ENCODE data around the gene ARMC8.

ARMC8 gene

DNA sequence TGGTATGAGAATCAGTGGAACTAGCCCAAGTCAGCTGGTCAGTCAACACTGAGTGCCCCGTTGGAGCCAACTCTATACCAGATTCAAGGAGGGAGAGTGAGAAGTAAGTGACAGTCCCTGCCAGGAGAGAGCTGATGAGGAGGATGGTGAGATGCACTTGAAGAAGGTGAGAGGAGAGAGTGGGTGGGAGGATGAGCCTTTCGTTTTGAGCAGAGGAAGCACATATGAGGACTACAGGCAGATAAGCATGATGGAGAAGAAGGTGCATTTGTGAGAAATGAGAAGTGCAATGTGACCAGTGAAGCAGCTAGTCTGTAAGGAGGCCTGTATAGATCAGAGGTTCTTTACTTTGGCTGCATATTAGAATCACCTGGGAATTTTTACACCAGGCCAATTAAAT, 102.2 kb downstream of the ARMC8 start:
- TF ChIP-seq, protein P1, sequence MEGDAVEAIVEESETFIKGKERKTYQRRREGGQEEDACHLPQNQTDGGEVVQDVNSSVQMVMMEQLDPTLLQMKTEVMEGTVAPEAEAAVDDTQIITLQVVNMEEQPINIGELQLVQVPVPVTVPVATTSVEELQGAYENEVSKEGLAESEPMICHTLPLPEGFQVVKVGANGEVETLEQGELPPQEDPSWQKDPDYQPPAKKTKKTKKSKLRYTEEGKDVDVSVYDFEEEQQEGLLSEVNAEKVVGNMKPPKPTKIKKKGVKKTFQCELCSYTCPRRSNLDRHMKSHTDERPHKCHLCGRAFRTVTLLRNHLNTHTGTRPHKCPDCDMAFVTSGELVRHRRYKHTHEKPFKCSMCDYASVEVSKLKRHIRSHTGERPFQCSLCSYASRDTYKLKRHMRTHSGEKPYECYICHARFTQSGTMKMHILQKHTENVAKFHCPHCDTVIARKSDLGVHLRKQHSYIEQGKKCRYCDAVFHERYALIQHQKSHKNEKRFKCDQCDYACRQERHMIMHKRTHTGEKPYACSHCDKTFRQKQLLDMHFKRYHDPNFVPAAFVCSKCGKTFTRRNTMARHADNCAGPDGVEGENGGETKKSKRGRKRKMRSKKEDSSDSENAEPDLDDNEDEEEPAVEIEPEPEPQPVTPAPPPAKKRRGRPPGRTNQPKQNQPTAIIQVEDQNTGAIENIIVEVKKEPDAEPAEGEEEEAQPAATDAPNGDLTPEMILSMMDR (IDR thresholded peaks at IDR 0.05; ENCODE audit: insufficient read depth, low read length) = no peak
- TF ChIP-seq GABPA (IDR thresholded peaks at IDR 0.05; ENCODE audit: low read depth) = no peak
- no peak for TF ChIP-seq POLR2AphosphoS5 (IDR thresholded peaks at IDR 0.05; ENCODE audit: low read depth)
- TF ChIP-seq SPI1 (IDR thresholded peaks at IDR 0.05; ENCODE audit: borderline replicate concordance, low read depth) = no peak
- TF ChIP-seq, protein P2, sequence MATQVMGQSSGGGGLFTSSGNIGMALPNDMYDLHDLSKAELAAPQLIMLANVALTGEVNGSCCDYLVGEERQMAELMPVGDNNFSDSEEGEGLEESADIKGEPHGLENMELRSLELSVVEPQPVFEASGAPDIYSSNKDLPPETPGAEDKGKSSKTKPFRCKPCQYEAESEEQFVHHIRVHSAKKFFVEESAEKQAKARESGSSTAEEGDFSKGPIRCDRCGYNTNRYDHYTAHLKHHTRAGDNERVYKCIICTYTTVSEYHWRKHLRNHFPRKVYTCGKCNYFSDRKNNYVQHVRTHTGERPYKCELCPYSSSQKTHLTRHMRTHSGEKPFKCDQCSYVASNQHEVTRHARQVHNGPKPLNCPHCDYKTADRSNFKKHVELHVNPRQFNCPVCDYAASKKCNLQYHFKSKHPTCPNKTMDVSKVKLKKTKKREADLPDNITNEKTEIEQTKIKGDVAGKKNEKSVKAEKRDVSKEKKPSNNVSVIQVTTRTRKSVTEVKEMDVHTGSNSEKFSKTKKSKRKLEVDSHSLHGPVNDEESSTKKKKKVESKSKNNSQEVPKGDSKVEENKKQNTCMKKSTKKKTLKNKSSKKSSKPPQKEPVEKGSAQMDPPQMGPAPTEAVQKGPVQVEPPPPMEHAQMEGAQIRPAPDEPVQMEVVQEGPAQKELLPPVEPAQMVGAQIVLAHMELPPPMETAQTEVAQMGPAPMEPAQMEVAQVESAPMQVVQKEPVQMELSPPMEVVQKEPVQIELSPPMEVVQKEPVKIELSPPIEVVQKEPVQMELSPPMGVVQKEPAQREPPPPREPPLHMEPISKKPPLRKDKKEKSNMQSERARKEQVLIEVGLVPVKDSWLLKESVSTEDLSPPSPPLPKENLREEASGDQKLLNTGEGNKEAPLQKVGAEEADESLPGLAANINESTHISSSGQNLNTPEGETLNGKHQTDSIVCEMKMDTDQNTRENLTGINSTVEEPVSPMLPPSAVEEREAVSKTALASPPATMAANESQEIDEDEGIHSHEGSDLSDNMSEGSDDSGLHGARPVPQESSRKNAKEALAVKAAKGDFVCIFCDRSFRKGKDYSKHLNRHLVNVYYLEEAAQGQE (IDR thresholded peaks at IDR 0.05; ENCODE audit: insufficient replicate concordance, low read depth) = no peak

DNA sequence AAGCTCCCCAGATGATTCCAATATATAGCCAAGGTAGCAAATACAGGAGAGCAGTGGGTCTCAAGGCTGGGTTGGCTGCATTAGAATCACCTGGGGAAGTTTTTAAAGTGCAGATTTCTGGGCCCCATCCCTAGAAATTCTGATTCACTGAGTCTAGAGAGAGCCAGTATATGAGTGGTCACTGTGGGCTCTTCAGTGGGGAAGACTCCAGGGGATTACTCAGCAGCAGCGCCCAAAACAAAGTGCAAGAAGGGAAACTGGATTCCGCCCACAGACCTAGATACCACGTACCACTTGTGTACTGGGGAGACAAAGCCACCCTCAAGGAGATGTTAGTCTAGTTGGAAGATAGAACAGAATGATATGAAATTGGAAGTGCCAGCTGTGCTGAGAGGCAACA, 102.6 kb downstream of the ARMC8 start:
- no peak overlapping the region for H3K4me3 ChIP-seq (replicated peaks; ENCODE audit: insufficient read depth, low read length)
- DNase-seq (ENCODE audit: low read depth in 1 of 2, low spot score in 1 of 2) = no peak
- TF ChIP-seq POLR2AphosphoS5 (IDR thresholded peaks at IDR 0.05; ENCODE audit: low read depth) (no peak), GABPA (IDR thresholded peaks at IDR 0.05; ENCODE audit: low read depth) (no peak), SPI1 (IDR thresholded peaks at IDR 0.05; ENCODE audit: borderline replicate concordance, low read depth) (no peak)
- TF ChIP-seq, protein P2 (IDR thresholded peaks at IDR 0.05; ENCODE audit: insufficient replicate concordance, low read depth) = no peak
- TF ChIP-seq, protein P1 (IDR thresholded peaks at IDR 0.05; ENCODE audit: insufficient read depth, low read length) = no peak
- H3K27me3 ChIP-seq (ENCODE audit: insufficient read depth, poor library complexity, severe bottlenecking) = no peaks in the 10 kb centered on the region
- no peak overlapping the region for H3K27ac ChIP-seq (replicated peaks)

More for the DNA sequence above, 102.2 kb downstream of the ARMC8 start:
- DNase-seq (ENCODE audit: low read depth in 1 of 2, low spot score in 1 of 2) = no peak
- Histone ChIP-seq H3K27me3 (ENCODE audit: insufficient read depth, poor library complexity, severe bottlenecking) (no peaks in the 10 kb centered on the region), H3K27ac (replicated peaks) (no peak overlapping the region), H3K4me3 (replicated peaks; ENCODE audit: insufficient read depth, low read length) (no peak overlapping the region)

DNA sequence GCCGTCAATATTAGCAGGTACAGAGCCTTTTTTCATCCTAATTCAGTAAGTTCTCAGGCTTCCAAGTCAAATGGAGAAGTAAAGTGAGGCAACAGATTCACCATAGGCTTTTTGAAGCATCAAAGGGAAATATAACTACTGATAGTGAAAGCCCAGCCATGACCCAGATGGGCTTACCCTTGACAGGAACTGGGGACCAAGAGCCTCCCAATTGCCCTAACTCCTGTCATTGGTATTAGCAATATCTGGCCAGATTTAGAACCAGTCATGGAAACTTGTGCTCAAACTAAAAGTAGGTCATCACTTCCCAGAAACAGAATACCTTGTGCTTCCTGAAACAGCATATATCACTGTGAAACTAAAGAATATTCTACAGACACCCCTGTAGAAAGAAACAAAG, 109.5 kb downstream of the ARMC8 start:
- Histone ChIP-seq H3K27me3 (ENCODE audit: insufficient read depth, poor library complexity, severe bottlenecking) (no peaks in the 10 kb centered on the region), H3K4me3 (replicated peaks; ENCODE audit: insufficient read depth, low read length) (no peak overlapping the region), H3K27ac (replicated peaks) (no peak overlapping the region)
- DNase-seq (ENCODE audit: low read depth in 1 of 2, low spot score in 1 of 2) = no peak
- TF ChIP-seq, protein P2 (IDR thresholded peaks at IDR 0.05; ENCODE audit: insufficient replicate concordance, low read depth) = no peak
- TF ChIP-seq GABPA (IDR thresholded peaks at IDR 0.05; ENCODE audit: low read depth) (no peak), POLR2AphosphoS5 (IDR thresholded peaks at IDR 0.05; ENCODE audit: low read depth) (no peak), SPI1 (IDR thresholded peaks at IDR 0.05; ENCODE audit: borderline replicate concordance, low read depth) (no peak)
- TF ChIP-seq, protein P1 (IDR thresholded peaks at IDR 0.05; ENCODE audit: insufficient read depth, low read length) = no peak

Data from HL-60 (cell line).